HTR-8/SVneo (cell line): Measurements from ENCODE around the gene DESI2.

Source experiments
- DNase-seq: peaks from one replicate; pipeline ENCODE4 v3.0.0; 2011; ENCODE audit warnings: low spot score, mixed read lengths; ENCODE audit not compliant: insufficient read length
- FAIRE-seq: peaks from 2 replicates; lab custom pipeline; 2011; peaks lifted over from hg19 to GRCh38; lab: Jason Lieb, UNC

The DESI2 gene

DNA sequence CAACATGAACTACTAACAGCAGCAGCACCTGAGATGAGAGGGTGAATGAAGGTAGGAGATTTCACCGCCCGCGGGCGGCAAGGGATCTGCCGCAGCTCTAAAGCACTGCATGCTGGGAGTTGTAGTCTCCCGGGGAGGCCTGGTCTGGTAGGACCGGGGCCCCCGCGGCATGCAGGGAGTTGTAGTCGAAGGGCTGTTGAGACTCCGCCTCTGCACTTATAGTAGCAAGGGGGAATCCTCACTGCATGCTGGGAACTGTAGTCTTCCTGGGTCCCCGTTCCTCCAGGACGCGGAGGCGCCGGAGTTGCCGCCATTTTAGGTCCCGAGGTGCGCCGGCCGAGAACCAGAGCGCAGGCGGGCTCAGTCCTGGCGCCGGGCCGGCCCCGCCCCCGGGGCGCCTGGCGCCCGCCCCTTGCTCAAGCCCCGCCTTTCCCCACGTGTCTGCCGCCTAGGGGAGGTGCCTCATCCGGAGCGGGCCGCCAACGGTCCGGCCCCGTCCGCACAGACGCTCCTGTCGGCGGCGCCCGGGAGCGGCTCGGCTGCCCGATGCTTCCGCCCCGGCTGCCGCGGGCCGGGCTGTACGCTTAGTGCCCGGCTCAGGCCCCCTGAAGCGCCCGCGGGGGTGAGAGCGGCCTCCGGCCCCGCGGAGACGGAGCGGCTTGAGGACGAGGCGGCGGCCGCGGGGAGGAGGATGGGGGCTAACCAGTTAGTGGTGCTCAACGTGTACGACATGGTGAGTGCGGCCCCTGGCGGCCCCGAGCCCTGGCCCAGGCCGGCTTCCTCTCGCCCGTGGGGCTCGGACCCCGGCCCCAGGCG lies at the start of gene DESI2:
Gene DESI2 (plus strand): TSS at position 504 of the 816 bp plus-strand sequence. CDS start 188 bp downstream, at position 692.
- DNase-seq = peak; percentile 99
- peak; percentile 76 for FAIRE-seq

DNA sequence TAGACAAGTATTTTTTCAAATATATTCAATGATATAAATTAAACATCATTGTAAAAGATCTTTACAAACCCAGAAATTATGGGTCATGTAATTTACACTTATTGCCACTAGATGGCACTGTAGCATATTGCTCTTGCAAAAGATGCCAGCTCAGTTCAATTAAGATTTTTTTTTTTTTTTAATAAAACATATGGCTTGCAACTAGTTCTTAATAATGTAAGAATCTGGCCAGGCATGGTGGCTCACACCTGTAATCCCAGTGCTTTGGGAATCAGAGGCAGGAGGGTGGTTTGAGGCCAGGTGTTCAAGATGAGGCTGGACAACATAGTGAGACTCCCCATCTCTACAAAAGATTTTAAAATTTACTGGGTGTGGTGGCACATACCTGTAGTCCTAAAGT lies 49.4 kb upstream of the DESI2 start:
- FAIRE-seq (no peak), DNase-seq (peak; percentile 18)

GRCh38 chr1:244605835-244606370 lies 47.0 kb upstream of the DESI2 start:
- no peak for FAIRE-seq
- DNase-seq = no peak

DNA sequence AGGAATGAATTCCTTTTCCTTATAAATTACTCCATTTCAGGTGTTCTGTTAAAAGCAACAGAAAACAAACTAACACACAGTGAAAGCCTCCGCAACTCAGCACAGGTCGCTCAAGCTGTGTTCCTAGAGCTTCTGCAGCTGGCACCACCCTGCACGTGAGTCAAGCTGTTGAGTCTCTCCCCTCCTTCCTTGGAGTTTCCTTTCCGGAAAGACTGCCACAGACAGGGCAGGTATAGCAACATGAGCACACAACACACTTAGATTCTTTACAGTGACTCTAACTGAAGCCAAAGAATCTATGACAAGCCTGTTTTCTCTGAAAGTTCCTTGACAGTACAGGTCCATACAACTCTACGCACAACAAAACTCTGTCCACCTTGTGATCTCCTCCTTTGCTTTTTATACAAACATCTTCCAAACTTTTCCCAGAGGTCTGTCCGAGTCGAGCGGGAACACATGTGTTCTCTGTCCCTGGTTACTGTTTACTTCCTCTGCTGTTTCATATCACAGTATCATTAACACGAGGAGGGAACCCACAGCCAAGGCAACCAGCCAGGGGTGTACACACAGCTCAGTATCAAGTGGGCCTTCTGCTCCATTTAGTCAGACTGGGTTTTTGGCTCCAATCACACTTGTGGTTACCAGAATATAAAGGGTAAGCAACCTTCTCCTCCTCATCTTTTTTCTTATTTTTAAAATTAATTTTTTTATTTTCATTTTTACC lies 38.7 kb upstream of the DESI2 start:
- FAIRE-seq (no peak), DNase-seq (no peak)

GRCh38 chr1:244614879-244615278 lies 38.0 kb upstream of the DESI2 start:
- no peak for FAIRE-seq
- DNase-seq = no peak

DNA sequence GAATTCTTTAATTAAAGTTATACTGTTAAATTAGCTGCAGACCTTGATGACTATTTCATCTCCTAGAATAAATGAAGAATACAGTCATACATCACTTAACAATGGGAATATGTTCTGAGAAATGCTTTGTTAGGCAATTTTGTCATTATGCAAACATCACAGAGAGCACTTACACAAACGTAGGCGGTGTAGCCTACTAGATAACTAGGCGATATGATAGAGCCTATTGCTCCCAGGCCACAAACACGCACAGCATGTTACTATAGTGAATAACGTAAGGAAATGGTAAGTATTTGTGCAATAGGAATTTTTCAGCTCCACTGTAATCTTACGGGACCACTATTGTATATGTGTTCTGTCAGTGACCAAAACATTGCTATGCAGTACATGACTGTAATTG lies 37.6 kb upstream of the DESI2 start:
- FAIRE-seq (no peak), DNase-seq (no peak)

- FAIRE-seq (no peak), DNase-seq (no peak)
These were observed 26.2 kb upstream of the DESI2 start for GRCh38 chr1:244626709-244627108.

DNA sequence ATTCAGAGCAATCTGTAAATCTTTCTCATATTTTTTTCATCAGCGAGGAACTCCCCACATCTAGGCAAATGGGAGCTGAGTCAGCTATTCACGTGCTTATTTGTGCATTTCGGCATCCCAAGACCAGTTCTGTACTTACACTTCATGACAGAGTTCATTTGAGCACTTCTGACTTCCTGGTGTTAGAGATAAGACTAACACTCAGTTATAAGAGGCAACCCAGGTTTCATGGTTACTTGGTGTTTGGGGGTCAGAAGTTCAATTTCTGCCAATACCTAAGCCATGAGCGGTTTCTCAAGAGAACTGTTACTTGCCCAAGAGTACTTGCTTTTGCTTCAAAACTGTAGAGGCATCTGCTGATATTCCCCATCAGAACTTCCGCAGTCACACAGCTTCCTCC lies 24.1 kb upstream of the DESI2 start:
- FAIRE-seq = no peak
- no peak for DNase-seq

GRCh38 chr1:244633140-244633539 lies 19.8 kb upstream of the DESI2 start:
- no peak for DNase-seq
- FAIRE-seq = no peak

GRCh38 chr1:244634546-244634945 lies 18.4 kb upstream of the DESI2 start:
- FAIRE-seq = no peak
- no peak for DNase-seq

GRCh38 chr1:244636488-244637259 lies 16.3 kb upstream of the DESI2 start:
- DNase-seq = no peak
- no peak for FAIRE-seq

DNA sequence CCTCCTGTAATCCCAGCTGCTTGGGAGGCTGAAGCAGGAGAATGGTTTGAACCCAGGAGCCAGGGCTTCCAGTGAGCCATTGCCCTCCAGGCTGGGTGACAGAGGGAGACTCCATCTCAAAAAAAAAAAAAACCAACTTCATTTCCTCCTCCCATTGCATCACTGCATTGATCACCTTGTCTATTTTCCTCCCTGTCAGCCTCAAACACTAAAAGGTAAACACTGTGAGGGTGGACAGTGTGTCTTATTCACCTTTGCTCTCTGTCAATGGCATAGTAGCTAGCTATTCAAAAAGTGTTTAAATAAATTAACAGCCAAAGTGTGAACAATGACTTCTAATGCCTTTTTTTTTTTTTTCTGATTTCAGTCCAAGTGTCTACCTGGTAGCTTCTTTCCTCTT lies 13.4 kb upstream of the DESI2 start:
- DNase-seq (no peak), FAIRE-seq (no peak)

- no peak for DNase-seq
- FAIRE-seq = no peak
These were observed 12.0 kb upstream of the DESI2 start for GRCh38 chr1:244640917-244641316.

- FAIRE-seq (no peak), DNase-seq (no peak)
These were observed 10.4 kb upstream of the DESI2 start for GRCh38 chr1:244642526-244642925.

GRCh38 chr1:244642988-244643387 lies 9.9 kb upstream of the DESI2 start:
- no peak for DNase-seq
- no peak for FAIRE-seq

DNA sequence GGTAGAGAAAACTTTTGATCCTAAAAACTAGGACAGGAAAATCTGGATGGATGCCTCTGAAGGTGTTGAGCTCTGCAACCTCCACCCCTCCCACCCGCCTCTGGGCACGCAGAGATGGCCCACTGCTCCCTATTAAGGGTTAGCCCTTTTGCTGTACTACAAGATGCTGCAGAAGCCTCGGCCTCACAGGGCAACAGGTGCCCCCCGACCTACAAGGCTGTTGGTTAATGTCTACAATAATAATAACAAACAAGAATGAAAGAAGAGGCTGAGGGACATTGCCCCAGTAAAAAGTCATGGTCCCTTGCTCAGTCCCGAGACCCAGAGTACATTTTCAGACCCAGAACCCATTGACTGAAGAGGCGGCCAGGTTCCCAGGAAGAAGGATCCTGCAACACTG lies 7.5 kb upstream of the DESI2 start:
- FAIRE-seq (no peak), DNase-seq (no peak)

- FAIRE-seq (no peak), DNase-seq (no peak)
These were observed 7.0 kb upstream of the DESI2 start for GRCh38 chr1:244645890-244646289.

DNA sequence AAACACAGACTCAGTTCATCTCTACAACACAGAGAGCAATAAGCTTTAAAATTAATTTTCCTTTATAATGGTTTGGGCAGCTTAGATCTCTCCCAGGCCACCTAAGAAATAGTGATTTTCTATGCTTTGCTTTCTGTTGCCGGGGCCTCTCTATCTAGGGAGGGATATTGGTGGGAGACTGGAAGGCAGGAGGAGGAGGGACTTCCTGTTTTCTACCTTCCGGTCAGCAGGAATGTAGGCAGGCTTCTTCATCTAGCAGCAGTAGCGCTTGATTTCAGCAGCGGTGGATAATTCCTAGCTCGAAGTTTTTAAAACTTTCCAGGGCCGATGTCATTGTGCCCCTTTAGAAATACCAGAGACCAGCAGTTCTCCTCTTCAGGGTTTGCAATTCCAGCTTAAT lies 5.1 kb upstream of the DESI2 start:
- DNase-seq = no peak
- FAIRE-seq = no peak

- FAIRE-seq (no peak), DNase-seq (no peak)
These were observed 837 bp upstream of the DESI2 start for GRCh38 chr1:244651956-244652622.

GRCh38 chr1:244653439-244654107 lies 647 bp downstream of the DESI2 start:
- FAIRE-seq = no peak
- DNase-seq = no peak
